ENCODE measurements around the gene TCEA3. TPM values are rescaled to one million over a fixed set of nuclear protein-coding genes. Genes with fewer than 3 reads are reported as not detected.

Gene TCEA3
- total and polyA plus RNA-seq, 7 donors, result 26.9 to 222 (median 66.2) TPM

GRCh38 chr1:23356471-23357137 is 67.9 kb downstream of the TCEA3 start:
- 89 to 93% methylated on average over 8 of the region's 8 CpGs for WGBS, 2 donors
- Histone ChIP-seq H3K9me3 (peaks cover 6 to 10% (median 8%) of the 10 kb centered on the region in 4 donors), H3K36me3 (peaks cover 11 to 29% (median 20%) of the 10 kb centered on the region in 4 donors), H3K4me3 (no peak overlapping the region), H3K4me1 (peaks cover 0 to 4% (median 0%) of the 10 kb centered on the region in 4 donors), H3K27ac (peak overlapping the region in 1 of 4 donors; percentile 46), H3K27me3 (no peaks in the 10 kb centered on the region)
- DNase-seq, result no peak
- intact Hi-C loops (cut with DNase I), result no loop called here
- TF ChIP-seq POLR2A (IDR thresholded peaks at IDR 0.05) (no peak), EP300 (IDR thresholded peaks at IDR 0.05) (no peak), POLR2AphosphoS5 (IDR thresholded peaks at IDR 0.05) (no peak)
- TF ChIP-seq, protein P1, sequence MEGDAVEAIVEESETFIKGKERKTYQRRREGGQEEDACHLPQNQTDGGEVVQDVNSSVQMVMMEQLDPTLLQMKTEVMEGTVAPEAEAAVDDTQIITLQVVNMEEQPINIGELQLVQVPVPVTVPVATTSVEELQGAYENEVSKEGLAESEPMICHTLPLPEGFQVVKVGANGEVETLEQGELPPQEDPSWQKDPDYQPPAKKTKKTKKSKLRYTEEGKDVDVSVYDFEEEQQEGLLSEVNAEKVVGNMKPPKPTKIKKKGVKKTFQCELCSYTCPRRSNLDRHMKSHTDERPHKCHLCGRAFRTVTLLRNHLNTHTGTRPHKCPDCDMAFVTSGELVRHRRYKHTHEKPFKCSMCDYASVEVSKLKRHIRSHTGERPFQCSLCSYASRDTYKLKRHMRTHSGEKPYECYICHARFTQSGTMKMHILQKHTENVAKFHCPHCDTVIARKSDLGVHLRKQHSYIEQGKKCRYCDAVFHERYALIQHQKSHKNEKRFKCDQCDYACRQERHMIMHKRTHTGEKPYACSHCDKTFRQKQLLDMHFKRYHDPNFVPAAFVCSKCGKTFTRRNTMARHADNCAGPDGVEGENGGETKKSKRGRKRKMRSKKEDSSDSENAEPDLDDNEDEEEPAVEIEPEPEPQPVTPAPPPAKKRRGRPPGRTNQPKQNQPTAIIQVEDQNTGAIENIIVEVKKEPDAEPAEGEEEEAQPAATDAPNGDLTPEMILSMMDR (IDR thresholded peaks at IDR 0.05), result no peak

- no peak for TF ChIP-seq POLR2A (IDR thresholded peaks at IDR 0.05)
- Histone ChIP-seq H3K9me3 (no peaks in the 10 kb centered on the region), H3K36me3 (peaks cover 0 to 6% (median 0%) of the 10 kb centered on the region in 4 donors), H3K4me1 (peaks cover 0 to 4% (median 0%) of the 10 kb centered on the region in 4 donors), H3K27ac (no peak overlapping the region), H3K4me3 (no peak overlapping the region), H3K27me3 (no peaks in the 10 kb centered on the region)
- 59 to 81% methylated on average over 3 of the region's 3 CpGs for WGBS, 2 donors
- intact Hi-C loops (cut with DNase I), result no loop called here
- DNase-seq, result no peak
Measured at GRCh38 chr1:23354245-23354644, 70.3 kb downstream of the TCEA3 start.

DNA sequence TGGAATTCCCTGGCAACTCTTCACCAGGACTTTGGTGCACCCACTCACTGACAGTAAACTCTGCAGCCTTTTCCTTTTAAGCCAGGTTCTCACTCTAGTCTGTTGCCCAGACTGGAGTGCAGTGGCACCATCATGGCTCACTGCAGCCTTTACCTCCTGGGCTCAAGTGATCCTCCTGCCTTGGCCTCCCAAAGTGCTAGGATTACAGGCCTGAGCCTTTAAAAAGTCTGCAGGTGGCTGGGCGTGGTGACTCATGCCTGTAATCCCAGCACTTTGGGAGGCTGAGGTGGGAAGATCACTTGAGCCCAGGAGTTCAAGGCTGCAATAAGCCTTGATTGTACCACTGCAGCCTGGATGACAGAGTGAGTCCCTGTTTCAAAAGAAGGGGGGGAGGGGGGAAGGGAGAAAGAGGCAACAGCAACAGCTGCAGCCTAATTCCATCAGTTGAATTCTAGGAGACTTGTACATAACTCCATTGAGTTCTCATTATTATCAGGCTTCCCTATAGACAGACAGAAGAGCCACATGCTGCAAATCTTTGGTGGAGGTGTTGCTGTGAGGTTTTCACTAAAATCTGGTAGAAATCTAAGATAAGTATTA is 72.4 kb downstream of the TCEA3 start:
- Histone ChIP-seq H3K27ac (no peak overlapping the region), H3K27me3 (no peaks in the 10 kb centered on the region), H3K36me3 (no peaks in the 10 kb centered on the region), H3K4me3 (no peak overlapping the region), H3K9me3 (no peaks in the 10 kb centered on the region), H3K4me1 (no peaks in the 10 kb centered on the region)
- intact Hi-C loops (cut with DNase I), result no loop called here
- 67 to 95% methylated on average over 1 of the region's 1 CpG for WGBS, 2 donors
- DNase-seq, result no peak
- TF ChIP-seq, protein P1 (IDR thresholded peaks at IDR 0.05), result no peak
- TF ChIP-seq POLR2A (IDR thresholded peaks at IDR 0.05) (no peak), EP300 (IDR thresholded peaks at IDR 0.05) (no peak), POLR2AphosphoS5 (IDR thresholded peaks at IDR 0.05) (no peak)

DNA sequence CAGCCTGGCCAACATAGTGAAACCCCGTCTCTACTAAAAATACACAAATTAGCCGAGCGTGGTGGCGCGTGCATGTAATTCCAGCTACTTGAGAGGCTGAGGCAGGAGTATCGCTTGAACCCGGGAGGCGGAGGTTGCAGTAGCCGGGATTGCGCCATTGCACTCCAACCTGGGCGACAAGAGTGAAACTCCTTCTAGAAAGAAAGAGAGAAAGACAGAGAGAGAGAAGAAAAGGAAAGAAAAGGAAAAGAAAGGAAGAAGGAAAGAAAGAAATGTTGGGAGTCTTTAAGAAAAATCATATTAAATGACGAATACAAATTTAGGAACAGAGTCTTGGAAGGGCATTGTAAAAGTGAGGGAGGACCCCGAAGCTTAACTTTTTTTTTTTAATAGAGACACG is 78.6 kb downstream of the TCEA3 start:
- Histone ChIP-seq H3K4me1 (peaks cover 0 to 32% (median 28%) of the 10 kb centered on the region in 4 donors), H3K36me3 (no peaks in the 10 kb centered on the region), H3K4me3 (no peak overlapping the region), H3K9me3 (no peaks in the 10 kb centered on the region), H3K27ac (peak overlapping the region in 1 of 4 donors; percentile 98), H3K27me3 (no peaks in the 10 kb centered on the region)
- 97% methylated on average over 14 of the region's 14 CpGs for WGBS, 2 donors
- intact Hi-C loops (cut with DNase I), result loop anchor here (2.0 to 5.0 kb wide), 3 partner anchors 59 to 136 kb away; partner anchors contain the start of gene ASAP3
- no peak for DNase-seq
- TF ChIP-seq POLR2A (IDR thresholded peaks at IDR 0.05), result no peak
- TF ChIP-seq, protein P1 (IDR thresholded peaks at IDR 0.05), result no peak

- intact Hi-C loops (cut with DNase I), result loop anchor here (1.0 to 5.0 kb wide), 4 partner anchors 23 to 137 kb away; partner anchors contain the start of gene ASAP3
- no peak for DNase-seq
Measured at GRCh38 chr1:23344987-23345472, 79.5 kb downstream of the TCEA3 start.

More at GRCh38 chr1:23344987-23345472, 79.5 kb downstream of the TCEA3 start:
- no peaks in the 10 kb centered on the region for H3K36me3 ChIP-seq
- H3K4me3 ChIP-seq, result peak overlapping the region; percentile 68 to 92 (median 84)
- no peaks in the 10 kb centered on the region for H3K9me3 ChIP-seq
- TF ChIP-seq POLR2AphosphoS5 (IDR thresholded peaks at IDR 0.05) (no peak), EP300 (IDR thresholded peaks at IDR 0.05) (no peak), POLR2A (IDR thresholded peaks at IDR 0.05) (no peak)
- TF ChIP-seq, protein P1 (IDR thresholded peaks at IDR 0.05), result no peak
- 24 to 35% methylated on average over 8 of the region's 8 CpGs for WGBS, 2 donors
- H3K27ac ChIP-seq, result peak overlapping the region; percentile 91 to 99 (median 98)
- H3K4me1 ChIP-seq, result peaks cover 0 to 41% (median 37%) of the 10 kb centered on the region in 4 donors
- no peaks in the 10 kb centered on the region for H3K27me3 ChIP-seq

Measured in sigmoid colon (tissue), 7 donors.